HCT116 (cell line): ENCODE measurements around the gene ZBTB7B. TPM values are rescaled to one million over a fixed set of nuclear protein-coding genes. Genes with fewer than 3 reads are reported as not detected.
A peak's percentile ranks its signal among the peaks of the same experiment; 100 is the strongest.

ENCODE experiments used
- ATAC-seq: fragments of 200-7000 bp; cut with Tn5 transposase; 2 replicates; pipeline ENCODE4 v1.9.1; 2020; ENCODE audit warnings: mild to moderate bottlenecking, moderate library complexity
- BruUV-seq: library from RNA; stranded (reverse); fragments of 400-500 nt; replicated peaks from 2 replicates; lab custom pipeline; 2021; lab: Mats Ljungman, UMichigan
- CTCF ChIA-PET: fragments of 300-600 bp; sonication (Branson Sonifier 250); formaldehyde crosslinking; loops from one replicate; lab custom pipeline; 2021; ENCODE audit warnings: antibody characterized with exemption; lab: Charles Lee
- POLR2A ChIA-PET: fragments of 300-600, 350-600 bp; sonication (Branson Sonifier 250); formaldehyde crosslinking; loops from one replicate; lab custom pipeline; 2021; ENCODE audit warnings: antibody characterized with exemption; lab: Charles Lee
- RAD21 ChIA-PET, 2 experiments: fragments of 300-600 bp; sonication (Branson Sonifier 250); formaldehyde crosslinking; loops; one replicate each; lab custom pipeline; 2023; ENCODE audit warnings: low total read pairs in 2 of 2; ENCODE audit not compliant: uncharacterized antibody in 2 of 2, unreplicated experiment in 2 of 2, low non-redundant PET in 1 of 2; lab: Charles Lee
- DNase-seq: peaks from one replicate; pipeline ENCODE4 v3.0.0-alpha.2; 2010; ENCODE audit warnings: low read depth, low spot score
- H2AFZ ChIP-seq: fragments of 200-600 bp; shearing (Covaris generic), sonication (generic); 2 replicates; pipeline ENCODE4 v1.6.1; 2017; ENCODE audit warnings: low read depth, mixed run types, mixed read lengths, antibody characterized with exemption, low read length; ENCODE audit not compliant: poor library complexity, severe bottlenecking
- H3K27ac ChIP-seq: 2 replicates; pipeline ENCODE4 v1.5.1; 2012; ENCODE audit warnings: low read depth, low read length
- H3K27me3 ChIP-seq: fragments of 200-600 bp; sonication (generic); 2 replicates; pipeline ENCODE4 v1.6.1; 2016; ENCODE audit warnings: mixed run types, low read length, mixed read lengths; ENCODE audit not compliant: insufficient read depth
- H3K36me3 ChIP-seq, 2 experiments: fragments of 200-500 bp in 1 of 2; fragments of 200-600 bp in 1 of 2; sonication (Bioruptor generic) in 1 of 2; sonication (generic) in 1 of 2; 2 replicates each; pipeline versions ENCODE4 v1.5.1 to v1.6.1; 2014 to 2016; ENCODE audit warnings: low read length in 2 of 2, inconsistent platforms in 1 of 2, mixed read lengths in 1 of 2, mixed run types in 1 of 2; ENCODE audit not compliant: insufficient read depth in 2 of 2, control insufficient read depth in 1 of 2
- H3K4me1 ChIP-seq, 2 experiments: fragments of 200-600 bp in 1 of 2; sonication (generic) in 1 of 2; 2 replicates each; pipeline versions ENCODE4 v1.5.1 to v1.6.1; 2012 to 2017; ENCODE audit warnings: low read length in 2 of 2, inconsistent platforms in 1 of 2, mild to moderate bottlenecking in 1 of 2, mixed read lengths in 1 of 2, mixed run types in 1 of 2, moderate library complexity in 1 of 2; ENCODE audit not compliant: insufficient read depth in 2 of 2, control insufficient read depth in 1 of 2
- H3K4me2 ChIP-seq: fragments of 200-600 bp; sonication (generic); 2 replicates; pipeline ENCODE4 v1.6.1; 2017; ENCODE audit warnings: mixed run types, low read length, mixed read lengths
- H3K4me3 ChIP-seq, 2 experiments: fragments of 200-600 bp in 1 of 2; sonication (generic) in 1 of 2; replicated peaks in 1 of 2; 2 replicates each; pipeline ENCODE4 v1.5.1; 2011 to 2016; ENCODE audit warnings: low read length in 2 of 2, control low read depth in 1 of 2, low read depth in 1 of 2, mild to moderate bottlenecking in 1 of 2, mixed read lengths in 1 of 2, mixed run types in 1 of 2
- H3K79me2 ChIP-seq: fragments of 200-600 bp; sonication (generic); 2 replicates; pipeline ENCODE4 v1.6.1; 2017; ENCODE audit warnings: mild to moderate bottlenecking, mixed run types, low read length, moderate library complexity, mixed read lengths; ENCODE audit not compliant: insufficient read depth
- H3K9ac ChIP-seq: fragments of 200-600 bp; sonication (generic); 2 replicates; pipeline ENCODE4 v1.6.1; 2016; ENCODE audit warnings: low read length, mixed read lengths
- H3K9me2 ChIP-seq: fragments of 200-600 bp; sonication (generic), shearing (Covaris generic); 2 replicates; pipeline ENCODE4 v1.6.1; 2017; ENCODE audit warnings: mixed run types, mild to moderate bottlenecking, moderate library complexity; ENCODE audit not compliant: insufficient read depth
- H3K9me3 ChIP-seq, 2 experiments: fragments of 200-500 bp in 1 of 2; fragments of 200-600 bp in 1 of 2; sonication (Bioruptor generic) in 1 of 2; sonication (generic) in 1 of 2; 2 replicates each; pipeline ENCODE4 v1.6.1; 2014 to 2017; ENCODE audit warnings: low read length in 2 of 2, mixed read lengths in 2 of 2, inconsistent platforms in 1 of 2, low read depth in 1 of 2, mild to moderate bottlenecking in 1 of 2, mixed run types in 1 of 2, moderate library complexity in 1 of 2; ENCODE audit not compliant: control insufficient read depth in 1 of 2, insufficient read depth in 1 of 2
- H4K20me1 ChIP-seq: fragments of 200-600 bp; sonication (generic), shearing (Covaris generic); 2 replicates; pipeline ENCODE4 v1.6.1; 2017; ENCODE audit warnings: mixed run types, mild to moderate bottlenecking, moderate library complexity; ENCODE audit not compliant: insufficient read depth
- CBX3 ChIP-seq: IDR thresholded peaks from 2 replicates; pipeline ENCODE4 v1.6.1; 2012; ENCODE audit warnings: low read depth
- CEBPB ChIP-seq: IDR thresholded peaks from 2 replicates; pipeline ENCODE4 v1.6.1; 2012; ENCODE audit warnings: low read depth
- CTCF ChIP-seq, 3 experiments: fragments of 200-600 bp in 1 of 3; sonication (generic) in 1 of 3; IDR thresholded peaks in 2 of 3; conservative IDR thresholded peaks in 1 of 3; 2 replicates each; pipeline ENCODE4 v1.5.1; 2012 to 2017; ENCODE audit warnings: low read depth in 2 of 3, low read length in 2 of 3, antibody characterized with exemption in 1 of 3, borderline replicate concordance in 1 of 3, control low read depth in 1 of 3, mild to moderate bottlenecking in 1 of 3, mixed read lengths in 1 of 3, mixed run types in 1 of 3, moderate library complexity in 1 of 3; ENCODE audit not compliant: insufficient read depth in 1 of 3
- EGR1 ChIP-seq: IDR thresholded peaks from 2 replicates; pipeline ENCODE4 v1.6.1; 2012; ENCODE audit warnings: low read depth
- ELF1 ChIP-seq: IDR thresholded peaks from 2 replicates; pipeline ENCODE4 v1.6.1; 2012; ENCODE audit warnings: low read depth, borderline replicate concordance
- EZH2 ChIP-seq: fragments of 200-600 bp; sonication (generic); IDR thresholded peaks from 2 replicates; pipeline ENCODE4 v1.6.1; 2017; ENCODE audit warnings: antibody characterized with exemption, mixed run types
- EZH2phosphoT487 ChIP-seq: fragments of 200-600 bp; IDR thresholded peaks from 2 replicates; pipeline ENCODE4 v1.6.1; 2018; ENCODE audit warnings: antibody characterized with exemption, borderline replicate concordance
- FOSL1 ChIP-seq: IDR thresholded peaks from 2 replicates; pipeline ENCODE4 v1.6.1; 2012; ENCODE audit warnings: low read depth
- JUND ChIP-seq: IDR thresholded peaks from 2 replicates; pipeline ENCODE4 v1.6.1; 2012
- POLR2A ChIP-seq: IDR thresholded peaks from 2 replicates; pipeline ENCODE4 v1.7.0; 2011; ENCODE audit warnings: borderline replicate concordance; ENCODE audit not compliant: insufficient read depth, insufficient read length; ENCODE audit errors: extremely low read depth
- POLR2AphosphoS5 ChIP-seq: IDR thresholded peaks from 2 replicates; pipeline ENCODE4 v1.6.1; 2011; ENCODE audit warnings: mild to moderate bottlenecking, low read depth, low read length, moderate library complexity
- RAD21 ChIP-seq: IDR thresholded peaks from 2 replicates; pipeline ENCODE4 v1.6.1; 2012; ENCODE audit warnings: low read depth, mild to moderate bottlenecking
- SIN3A ChIP-seq: IDR thresholded peaks from 2 replicates; pipeline ENCODE4 v1.6.1; 2012; ENCODE audit warnings: low read depth
- SRF ChIP-seq: IDR thresholded peaks from 2 replicates; pipeline ENCODE4 v1.6.1; 2012; ENCODE audit warnings: low read depth
- YY1 ChIP-seq: IDR thresholded peaks from 2 replicates; pipeline ENCODE4 v1.6.1; 2011; ENCODE audit warnings: low read length, low read depth, moderate library complexity, mild to moderate bottlenecking; ENCODE audit not compliant: insufficient replicate concordance; ENCODE audit errors: extremely low read depth
- ZBTB33 ChIP-seq: IDR thresholded peaks from 2 replicates; pipeline ENCODE4 v1.6.1; 2011; ENCODE audit warnings: mild to moderate bottlenecking, low read length, moderate library complexity; ENCODE audit not compliant: insufficient replicate concordance; ENCODE audit errors: extremely low read depth
- ZNF274 ChIP-seq: fragments of 200-500 bp; sonication (Bioruptor generic); IDR thresholded peaks from 2 replicates; pipeline ENCODE4 v1.6.1; 2014; ENCODE audit warnings: mild to moderate bottlenecking, low read depth, low read length, inconsistent platforms
- intact Hi-C: fragments of 100-400 bp; cut with micrococcal nuclease; formaldehyde crosslinking; loops from 2 replicates; pipeline ENCODE4 v1.10.0; 2022
- total RNA-seq: library from RNA; stranded (reverse); gene quantifications from one replicate; pipeline ENCODE4 v1.2.1, GENCODE V29; 2021; ENCODE audit not compliant: unreplicated experiment

ZBTB7B gene
- total RNA-seq, 1 experiment from 2014 or later: 57.0 TPM

- H3K27ac ChIP-seq: peak overlapping the region; percentile 92
- H3K4me3 ChIP-seq: peak overlapping the region; percentile 64 to 80
- no peaks in the 10 kb centered on the region for H3K27me3 ChIP-seq
- peak overlapping the region; percentile 82 for H3K4me2 ChIP-seq
- no peak overlapping the region for H2AFZ ChIP-seq
- no peak for ATAC-seq
- H3K79me2 ChIP-seq: peaks cover 38% of the 10 kb centered on the region
- TF ChIP-seq POLR2AphosphoS5 (no peak), YY1 (no peak), SIN3A (no peak), JUND (no peak), FOSL1 (no peak), EZH2phosphoT487 (no peak), SRF (no peak), ZNF274 (no peak), POLR2A (no peak)
- no peaks in the 10 kb centered on the region for H3K9me3 ChIP-seq
- CTCF ChIA-PET: interaction anchor here (2.5 kb wide), 1 partner anchor 8 kb away, joined by 15 read pairs; the partner anchor contains the start of gene SHC1
- H3K4me1 ChIP-seq: peaks cover 13 to 36% of the 10 kb centered on the region in 2 experiments
- RAD21 ChIA-PET: no interaction called here
- BruUV-seq: no TSS peak
- intact Hi-C loops: loop anchor here (5.0 kb wide), 1 partner anchor 34 kb away; no protein-coding TSS in a partner anchor
- POLR2A ChIA-PET: interaction anchor here (1.0 to 2.4 kb wide), 2 partner anchors 9 to 31 kb away, joined by 3 to 38 read pairs; partner anchors contain the start of genes CKS1B, LENEP and SHC1
- no peaks in the 10 kb centered on the region for H4K20me1 ChIP-seq
- no peaks in the 10 kb centered on the region for H3K9me2 ChIP-seq
- peak overlapping the region; percentile 78 for H3K9ac ChIP-seq
- no peak for DNase-seq
- peaks cover 27 to 53% of the 10 kb centered on the region in 2 experiments; a peak in 3 of 4 replicates for H3K36me3 ChIP-seq
Observed at GRCh38 chr1:154962795-154963330, 39.7 kb upstream of the ZBTB7B start.

- ChIA-PET CTCF (no interaction called here), POLR2A (interaction anchor here (1.0 kb wide), 1 partner anchor 9 kb away, joined by 3 read pairs; no protein-coding TSS in a partner anchor), RAD21 (no interaction called here)
- Histone ChIP-seq H3K27ac (no peak overlapping the region; the same call in 1 of the 2 replicates), H3K9ac (no peak overlapping the region), H3K4me2 (no peak overlapping the region), H3K79me2 (peaks cover 46% of the 10 kb centered on the region), H2AFZ (no peak overlapping the region), H3K4me3 (no peak overlapping the region), H3K4me1 (peaks cover 13 to 37% of the 10 kb centered on the region in 2 experiments), H3K27me3 (no peaks in the 10 kb centered on the region), H4K20me1 (no peaks in the 10 kb centered on the region), H3K9me2 (no peaks in the 10 kb centered on the region), H3K36me3 (peaks cover 27 to 55% of the 10 kb centered on the region in 2 experiments; a peak in 3 of 4 replicates), H3K9me3 (no peaks in the 10 kb centered on the region)
- ATAC-seq (no peak), DNase-seq (no peak)
- intact Hi-C loops: loop anchor here (5.0 kb wide), 1 partner anchor 34 kb away; no protein-coding TSS in a partner anchor
- BruUV-seq: no TSS peak
- TF ChIP-seq EZH2: no peak
- TF ChIP-seq ELF1: no peak
- TF ChIP-seq ZBTB33: no peak
- no peak for TF ChIP-seq EZH2phosphoT487
- no peak for TF ChIP-seq YY1
- TF ChIP-seq POLR2A: no peak
- TF ChIP-seq CEBPB: no peak
- TF ChIP-seq FOSL1: no peak
- TF ChIP-seq CBX3: no peak
- TF ChIP-seq EGR1: no peak
- TF ChIP-seq CTCF (IDR thresholded peaks at IDR 0.05 in 2 of 3, conservative IDR thresholded peaks at IDR 0.05 in 1 of 3; ENCODE audit: borderline replicate concordance in 1 of 3, insufficient read depth in 1 of 3, low read depth in 2 of 3, low read length in 2 of 3): no peak
- no peak for TF ChIP-seq RAD21
Observed at GRCh38 chr1:154963643-154964042, 39.0 kb upstream of the ZBTB7B start.
